Transverse colon (tissue), 4 donors: Measurements from ENCODE around the gene CPM.

Source experiments
- CTCF ChIP-seq, 5 experiments: fragments of 200-600 bp in 3 of 5; fragments of 450-650 bp in 2 of 5; sonication (generic) in 3 of 5; IDR thresholded peaks; 1 replicate in 2 of 5; 2 replicates in 3 of 5; pipeline ENCODE4 v1.5.1; 2016 to 2017; ENCODE audit warnings: antibody characterized with exemption in 5 of 5, inconsistent platforms in 3 of 5, mild to moderate bottlenecking in 2 of 5, moderate library complexity in 1 of 5
- POLR2AphosphoS5 ChIP-seq, 3 donors: sonication (generic); formaldehyde crosslinking; IDR thresholded peaks; one replicate each; pipeline ENCODE4 v1.6.1; 2016; ENCODE audit warnings: antibody characterized with exemption in 3 of 3

- TF ChIP-seq POLR2AphosphoS5 (IDR thresholded peaks at IDR 0.05) = no peak
- TF ChIP-seq CTCF (IDR thresholded peaks at IDR 0.05) = no peak
These were observed 117.6 kb downstream of the CPM start for GRCh38 chr12:68815232-68815927.
